Stimulated activated CD4-positive, alpha-beta T cell treated with anti-CD3 and anti-CD28 coated beads, Interleukin-12 subunit alpha, Interleukin-12 subunit beta, amount 100 ng/mL, for 4 hours (primary cell): Measurements from ENCODE around the gene FHDC1.

Source experiments
- DNase-seq: peaks from one replicate; pipeline ENCODE4 v3.0.0-alpha.2; 2020

FHDC1 gene

DNA sequence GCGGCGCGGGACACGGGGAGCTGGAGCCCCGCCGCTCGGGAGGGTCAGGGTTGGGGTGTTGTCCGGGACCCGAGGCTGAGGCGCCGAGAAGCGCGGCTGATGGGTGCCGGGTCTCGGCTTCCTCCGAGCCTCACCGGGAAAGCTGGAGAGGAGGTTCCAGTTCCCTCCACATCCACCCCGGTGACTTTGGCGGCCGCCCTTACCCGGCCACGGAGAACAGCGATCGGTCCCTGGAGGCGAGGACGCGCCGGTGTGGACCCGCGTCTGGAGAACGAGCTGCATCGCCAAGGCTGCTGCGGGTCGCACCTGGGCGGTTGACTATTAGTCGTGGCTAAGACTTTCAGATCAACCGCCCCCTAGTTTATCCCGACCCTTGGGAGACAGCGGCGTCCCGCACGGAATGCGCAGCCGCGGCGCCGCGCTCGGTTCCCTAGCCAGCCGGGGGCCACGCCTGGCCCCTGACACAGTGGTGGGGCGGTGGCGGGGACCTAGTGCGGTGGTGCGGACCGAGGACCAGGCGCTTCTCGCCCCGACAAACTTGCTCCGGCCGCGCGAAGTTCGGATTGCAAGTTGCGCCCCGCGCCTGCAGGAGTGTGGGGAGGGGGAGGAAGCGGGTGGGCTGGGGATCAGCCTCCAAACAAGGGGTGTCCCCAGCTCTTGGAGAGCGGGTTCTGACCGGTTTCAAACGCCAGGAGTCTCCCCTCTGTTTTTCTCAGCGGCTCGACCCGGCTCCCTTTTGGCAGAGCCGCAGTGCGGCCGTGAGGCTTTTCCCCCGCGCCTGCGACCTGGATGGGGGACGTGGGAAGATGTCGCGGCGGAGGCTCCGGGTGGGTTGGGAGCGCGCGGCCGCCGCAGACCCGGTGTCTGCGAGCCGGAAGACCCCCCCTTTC is 568 bp downstream of the FHDC1 start:
- peak; percentile 11 for DNase-seq

DNA sequence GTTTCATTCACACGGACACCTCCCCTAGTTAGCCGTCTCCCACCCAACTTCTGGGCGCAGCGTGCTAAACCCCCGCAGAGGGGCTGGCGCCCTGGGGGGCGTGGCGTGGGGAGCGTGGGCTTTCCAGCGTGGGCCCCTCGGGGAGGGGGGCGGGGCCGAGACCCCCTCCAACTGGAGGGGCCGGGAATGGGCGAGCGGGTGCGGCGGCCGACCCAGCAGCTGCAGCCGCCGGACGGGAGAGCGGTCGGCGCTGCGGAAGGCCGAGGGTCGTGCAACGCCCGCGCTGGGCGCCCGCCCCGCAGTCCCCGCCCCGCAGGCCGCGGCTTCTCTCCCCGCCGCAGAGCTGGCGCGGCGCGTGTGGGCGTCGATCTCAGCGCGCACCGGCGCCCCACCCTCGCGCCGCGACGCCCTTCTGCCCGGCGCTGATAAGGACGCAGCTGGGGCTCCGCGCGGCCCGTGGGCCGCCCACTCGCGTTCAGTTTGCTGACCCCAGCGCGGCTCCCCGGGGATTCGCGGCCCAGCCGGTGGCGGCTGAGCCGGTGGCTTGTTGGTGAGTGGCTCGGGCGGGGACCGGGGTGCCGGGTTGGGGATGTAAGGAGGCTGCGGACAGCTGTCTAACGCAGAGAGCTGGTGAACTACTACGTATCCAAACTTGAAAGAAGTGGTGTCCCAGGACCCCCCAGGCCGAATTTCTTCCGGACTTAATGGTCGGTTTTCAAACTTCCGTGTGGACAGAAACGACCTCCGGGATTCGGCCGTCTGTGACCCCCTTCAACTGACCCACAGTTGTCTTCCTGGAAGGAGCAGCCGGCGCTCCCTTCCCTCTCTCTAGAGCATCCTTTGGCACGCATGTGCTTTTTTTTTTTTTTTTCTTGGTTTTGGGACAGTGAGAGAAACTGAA is 1.5 kb downstream of the FHDC1 start:
- peak; percentile 10 for DNase-seq

DNA sequence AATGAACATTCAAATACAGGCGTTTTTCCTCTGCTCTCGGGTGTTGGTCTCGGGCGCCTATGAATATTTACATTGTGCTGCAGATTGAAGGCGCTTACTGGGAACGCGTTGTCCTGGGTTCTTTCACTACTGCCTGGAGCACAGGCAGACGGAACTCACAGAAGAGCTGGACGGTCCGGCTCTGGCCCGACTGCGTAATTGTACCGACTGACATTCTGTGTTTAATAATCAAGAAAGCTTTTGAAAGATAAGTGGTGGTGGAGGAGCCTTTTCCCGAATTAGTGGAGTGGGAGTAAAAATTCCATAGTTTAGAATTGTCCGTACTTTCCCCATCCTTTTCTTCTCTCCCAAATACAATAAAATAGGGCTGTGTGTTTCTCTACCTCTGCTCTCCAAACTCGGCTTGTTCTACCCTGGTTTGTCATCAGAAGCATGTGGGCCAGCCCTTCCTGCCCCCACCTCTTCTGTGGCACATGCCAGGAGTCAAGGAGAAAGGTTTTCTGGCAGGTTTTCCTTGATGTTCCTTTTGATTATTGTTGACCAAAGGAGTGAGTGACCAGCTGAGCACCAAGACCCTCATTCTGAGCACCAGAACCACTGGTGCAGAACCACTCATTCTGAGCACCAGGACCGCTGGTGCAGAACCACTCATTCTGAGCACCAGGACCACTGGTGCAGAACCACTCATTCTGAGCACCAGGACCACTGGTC is 2.3 kb downstream of the FHDC1 start:
- DNase-seq: no peak

DNA sequence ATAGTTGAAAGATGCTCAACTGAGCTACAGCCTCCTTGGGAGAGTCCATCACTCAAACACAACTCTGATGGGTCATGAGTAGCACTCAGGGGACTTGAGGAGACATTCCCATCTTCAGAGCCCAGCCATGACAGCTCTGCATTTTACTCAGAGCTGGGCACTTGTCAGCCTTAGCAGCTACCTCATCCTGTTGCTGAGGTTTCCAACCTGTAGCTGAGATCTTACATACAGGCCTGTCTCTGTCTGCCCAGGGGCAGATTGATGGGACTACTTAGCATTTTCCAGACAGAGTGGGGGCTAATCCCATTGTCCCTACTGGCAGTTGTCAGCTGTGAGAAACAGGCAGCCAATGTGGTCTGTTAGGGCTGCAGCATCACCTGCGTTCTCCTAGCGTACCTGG is 3.5 kb downstream of the FHDC1 start:
- no peak for DNase-seq

DNA sequence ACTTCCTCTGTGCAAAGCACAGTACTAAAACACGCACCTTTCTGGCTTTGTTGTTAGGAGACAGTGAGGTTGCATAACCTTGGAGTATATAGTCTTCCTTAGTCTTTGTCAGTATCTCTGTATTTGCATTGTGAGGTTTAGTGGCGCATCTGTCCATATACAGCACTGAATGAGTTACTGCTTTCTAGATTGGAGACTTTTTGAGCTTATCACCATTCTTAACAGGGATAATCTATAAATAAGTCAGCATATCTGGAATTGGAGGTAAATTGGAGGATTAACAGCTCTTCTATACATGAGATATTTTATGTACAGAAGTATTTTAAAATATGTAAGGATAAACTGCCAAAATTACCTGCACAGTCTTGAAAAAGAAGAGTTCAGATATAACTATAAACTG is 4.3 kb downstream of the FHDC1 start:
- DNase-seq: no peak

DNA sequence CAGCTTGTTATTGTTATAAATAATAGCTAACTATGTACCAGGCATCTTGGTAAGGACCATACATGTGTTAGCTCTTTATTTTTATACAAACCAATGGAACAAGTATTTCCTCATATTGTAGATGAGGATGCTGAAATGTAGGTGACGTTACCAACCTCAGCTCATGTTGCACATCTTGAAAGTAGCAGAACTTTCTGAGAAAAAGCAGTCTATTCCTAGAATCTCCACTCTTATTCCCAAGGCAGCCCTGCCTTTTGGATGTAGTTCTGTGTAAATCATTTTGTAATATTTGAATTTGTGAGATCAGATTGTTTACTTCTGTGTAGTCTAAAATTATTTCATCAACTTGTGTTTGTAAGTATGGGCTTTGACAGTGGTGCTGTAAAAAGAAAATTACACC is 5.3 kb downstream of the FHDC1 start:
- DNase-seq: no peak

DNA sequence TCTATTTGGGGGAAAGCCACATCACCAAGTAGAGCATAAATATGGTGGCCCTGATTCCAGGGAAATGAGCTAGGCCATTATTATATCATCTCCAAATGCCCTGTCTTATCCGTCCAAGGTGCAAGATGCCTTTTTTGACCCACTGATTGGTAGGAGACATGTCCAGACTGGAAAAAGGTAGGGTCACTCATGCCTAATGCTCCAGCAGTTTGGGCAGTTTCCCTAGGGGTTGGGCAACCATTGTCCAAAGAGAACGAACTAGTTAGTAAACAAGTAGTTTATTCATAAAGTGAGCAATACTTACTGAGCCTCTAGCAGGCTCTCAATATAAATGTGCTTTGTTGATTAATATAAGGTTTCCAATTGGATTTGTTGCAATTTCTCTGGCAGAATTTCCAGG is 6.2 kb downstream of the FHDC1 start:
- no peak for DNase-seq

DNA sequence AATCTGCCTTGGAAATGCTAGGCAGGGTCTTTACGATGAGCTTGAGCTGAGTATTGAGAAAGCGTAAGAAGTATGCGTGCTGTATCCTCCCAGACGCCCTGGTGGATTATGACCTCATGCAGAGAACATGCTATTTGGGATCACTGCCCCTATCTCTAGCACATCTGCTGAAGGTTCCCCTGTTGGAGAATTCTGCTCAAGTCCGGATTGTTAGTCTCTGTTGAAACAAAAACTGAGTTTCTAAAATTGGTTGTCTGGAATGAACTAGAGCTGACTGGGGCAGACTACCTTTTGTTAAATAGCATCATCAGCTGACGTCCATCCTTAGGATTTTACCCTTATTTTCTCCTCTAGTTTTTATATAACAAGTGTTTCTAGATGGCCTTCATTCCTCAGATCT is 7.5 kb downstream of the FHDC1 start:
- DNase-seq: no peak

DNA sequence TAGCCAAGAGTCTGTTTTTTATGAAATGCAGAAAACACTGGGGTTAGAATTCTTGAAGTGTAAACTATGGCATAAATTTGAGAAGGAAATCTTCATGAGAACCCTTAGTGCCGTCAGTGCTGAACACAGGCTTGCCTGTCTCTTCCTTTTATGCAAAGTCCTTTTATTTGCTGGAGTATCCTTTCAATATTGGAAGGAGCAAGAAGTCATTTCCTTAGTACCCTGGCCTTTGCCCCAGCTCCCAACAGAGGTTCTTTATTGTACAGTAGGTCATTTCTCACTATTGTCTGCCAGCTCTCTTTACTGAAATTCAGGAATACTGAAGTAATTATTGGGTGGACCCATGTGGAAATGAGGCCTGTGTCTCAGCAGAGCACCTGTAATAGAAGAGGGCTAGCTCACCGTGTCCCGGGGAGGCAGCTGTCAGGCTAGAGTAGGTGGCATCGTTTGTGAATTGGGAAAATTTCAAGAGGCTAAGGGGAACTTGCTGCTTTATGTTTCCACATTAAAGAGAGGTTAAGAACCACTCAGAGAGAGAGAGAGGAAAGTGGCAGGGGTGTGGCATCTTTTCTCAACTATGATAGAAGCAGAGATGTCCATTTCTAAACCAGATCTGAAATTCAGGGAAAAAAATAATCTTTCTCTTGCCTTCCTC is 8.7 kb downstream of the FHDC1 start:
- DNase-seq: no peak

DNA sequence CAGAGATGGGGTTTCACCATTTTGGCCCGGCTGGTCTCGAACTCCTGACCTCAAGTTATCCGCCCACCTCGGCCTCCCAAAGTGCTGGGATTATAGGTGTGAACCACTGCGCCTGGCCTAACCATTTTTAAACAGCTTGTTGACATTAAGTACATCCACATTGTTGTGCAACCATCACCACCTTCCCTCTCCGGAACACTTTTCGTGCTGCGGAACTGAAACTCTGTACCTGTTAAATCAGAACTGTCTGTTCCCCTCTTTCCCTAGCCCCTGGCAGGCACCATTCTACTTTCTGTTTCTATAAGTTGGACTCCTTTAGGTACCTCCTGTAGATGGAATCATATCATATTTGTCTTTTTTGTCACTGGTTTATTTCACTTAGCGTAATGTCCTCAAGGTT is 9.5 kb downstream of the FHDC1 start:
- no peak for DNase-seq

DNA sequence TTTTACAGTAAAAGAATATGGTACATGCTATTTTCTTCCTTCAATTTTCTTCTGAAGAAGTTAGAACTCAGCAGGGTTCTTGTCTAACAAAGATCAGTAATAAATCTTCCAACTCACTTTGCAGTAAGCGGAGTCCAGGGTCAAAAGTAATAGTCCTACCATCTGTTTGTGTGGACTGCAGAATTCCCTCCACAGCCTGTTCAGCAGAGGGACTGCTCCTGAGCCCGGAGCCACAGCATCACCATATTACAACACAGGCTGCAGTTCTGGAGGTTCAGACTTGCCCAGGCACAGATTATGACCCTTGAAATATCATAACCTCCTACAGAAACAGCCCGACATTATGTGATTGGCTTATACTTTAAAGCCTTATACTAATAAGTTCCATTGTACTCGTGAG is 10.3 kb downstream of the FHDC1 start:
- no peak for DNase-seq

DNA sequence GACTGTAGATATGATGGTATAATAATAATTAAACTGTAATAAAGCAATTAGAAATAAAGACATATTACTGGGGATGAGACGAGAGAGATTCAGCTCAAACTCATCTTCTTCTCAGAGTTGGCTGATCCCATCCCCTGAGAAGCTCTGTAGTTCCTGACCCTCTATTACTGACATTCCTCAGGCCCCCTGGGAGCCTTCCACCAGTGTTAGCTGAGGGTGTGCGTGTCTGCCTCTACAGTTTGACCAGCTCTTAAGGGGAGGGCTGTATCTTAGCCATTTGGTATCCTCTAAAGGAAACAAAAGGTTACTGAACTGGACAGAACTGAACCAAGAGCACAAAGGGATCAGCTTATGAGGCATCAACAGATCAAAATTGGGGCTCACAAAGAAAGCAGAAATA is 11.2 kb downstream of the FHDC1 start:
- DNase-seq: no peak

DNA sequence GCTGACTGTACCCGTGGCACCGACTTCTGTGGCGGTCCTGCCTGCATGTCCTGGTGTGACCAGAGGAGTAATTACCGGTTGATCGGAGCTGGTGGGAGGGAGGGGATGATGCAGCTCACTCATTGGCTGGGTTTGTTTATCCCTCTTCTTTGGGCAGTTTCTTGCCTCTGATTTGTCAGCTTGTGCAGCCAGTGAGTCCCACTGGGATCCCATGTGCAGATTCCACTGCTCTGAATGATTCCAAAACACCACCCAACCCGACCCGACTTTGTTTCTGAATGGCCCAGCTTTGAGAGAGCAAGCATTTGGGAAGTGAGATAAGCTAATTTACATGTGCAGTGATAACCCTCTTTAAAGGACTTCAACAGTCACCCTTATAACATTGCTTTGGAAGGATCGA is 13.8 kb downstream of the FHDC1 start:
- no peak for DNase-seq

DNA sequence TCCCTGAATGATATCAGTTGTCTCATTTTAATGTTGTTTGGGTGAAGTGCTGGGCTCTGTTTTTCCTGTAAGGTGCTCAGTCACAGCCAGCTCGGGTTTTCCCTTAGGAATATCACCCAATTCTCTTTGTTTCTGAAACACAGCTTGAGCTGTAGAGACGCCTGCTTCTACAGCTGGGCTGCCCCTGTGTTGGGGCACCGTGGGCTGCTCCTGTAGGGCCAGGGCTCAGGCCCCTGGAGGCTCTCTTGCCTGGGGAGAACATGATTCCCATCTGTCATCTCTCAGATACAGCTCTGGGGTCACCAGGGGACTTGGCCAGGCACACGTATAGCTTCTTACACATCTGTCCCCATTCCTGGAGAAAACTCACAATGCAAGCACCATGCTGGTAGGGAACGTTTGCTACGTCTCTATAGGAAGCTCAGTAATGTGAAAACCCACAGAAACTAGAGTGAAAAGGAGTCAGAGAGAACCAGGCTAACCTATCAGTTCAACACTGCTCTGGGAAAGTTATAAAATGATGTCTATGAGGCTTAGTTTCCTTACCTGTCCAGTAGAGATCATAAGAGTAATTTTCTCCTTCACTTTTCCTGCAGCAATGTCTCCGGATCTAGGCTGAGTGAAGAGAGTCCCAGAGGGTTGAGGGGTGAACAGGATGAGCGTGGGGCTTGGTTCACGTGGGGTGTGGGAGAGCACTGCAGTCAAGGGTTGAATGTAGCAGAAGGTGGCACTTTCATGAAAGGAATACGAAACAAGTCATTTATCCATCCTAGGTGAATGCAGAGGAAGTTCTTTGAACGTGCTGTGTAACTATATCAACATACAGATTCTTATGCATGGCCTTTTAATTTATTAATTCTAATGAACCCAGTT is 14.5 kb downstream of the FHDC1 start:
- no peak for DNase-seq

DNA sequence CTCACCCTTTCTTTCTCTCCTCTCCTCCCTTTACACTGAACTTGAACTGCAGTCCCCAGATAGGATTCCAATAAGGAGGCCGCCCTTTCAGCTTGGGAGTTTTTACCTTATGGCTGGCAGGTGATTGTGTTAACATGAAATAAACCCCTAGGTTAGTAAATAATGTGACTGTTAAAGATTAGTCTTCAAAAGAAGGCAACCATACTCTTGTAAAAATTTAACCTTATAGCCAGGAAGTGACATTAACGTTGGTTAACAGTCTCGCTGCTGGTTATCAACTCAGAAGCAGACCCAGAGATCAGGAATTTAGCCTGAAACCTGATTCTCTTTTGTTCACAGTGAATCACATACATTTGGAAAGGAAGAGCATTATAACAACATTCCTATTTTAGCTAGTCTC is 15.2 kb downstream of the FHDC1 start:
- DNase-seq: no peak

DNA sequence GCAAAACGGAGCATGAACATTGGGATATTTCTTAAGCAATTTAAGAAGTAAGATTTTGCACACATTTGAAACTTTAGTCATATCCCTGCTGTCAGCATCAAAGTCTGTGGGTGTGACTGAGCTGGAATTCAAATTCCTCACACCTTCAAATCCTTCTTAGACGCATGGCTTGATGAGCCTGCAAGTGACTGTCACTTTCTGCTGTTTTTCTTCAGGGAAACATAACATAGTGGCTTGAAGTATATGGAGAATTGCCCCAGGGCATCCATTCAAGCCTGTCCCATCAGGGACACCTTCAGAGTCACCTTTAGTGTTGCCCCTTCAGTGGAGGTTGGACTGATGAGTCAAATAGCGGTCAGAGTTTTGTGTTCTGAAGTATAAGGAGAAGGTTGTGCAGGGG is 17.4 kb downstream of the FHDC1 start:
- DNase-seq: no peak

DNA sequence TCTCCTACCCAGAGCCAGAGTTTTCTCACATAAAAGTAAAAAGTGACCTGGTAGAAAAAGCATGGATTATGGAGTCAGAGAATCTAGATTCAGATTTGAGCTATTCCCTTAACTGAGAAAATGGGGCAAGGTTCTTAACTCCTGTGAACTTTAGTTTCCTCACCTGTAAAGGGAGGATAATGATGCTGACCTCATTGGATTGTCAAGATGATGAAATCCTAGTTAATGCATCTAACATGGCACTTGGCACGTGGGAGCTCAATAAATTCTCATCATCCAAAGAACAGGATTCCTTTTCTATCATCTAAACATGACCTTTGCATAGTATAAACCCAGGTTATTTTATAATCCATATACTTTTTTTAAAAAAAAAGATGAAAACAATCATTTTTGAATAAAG is 18.6 kb downstream of the FHDC1 start:
- DNase-seq: no peak

DNA sequence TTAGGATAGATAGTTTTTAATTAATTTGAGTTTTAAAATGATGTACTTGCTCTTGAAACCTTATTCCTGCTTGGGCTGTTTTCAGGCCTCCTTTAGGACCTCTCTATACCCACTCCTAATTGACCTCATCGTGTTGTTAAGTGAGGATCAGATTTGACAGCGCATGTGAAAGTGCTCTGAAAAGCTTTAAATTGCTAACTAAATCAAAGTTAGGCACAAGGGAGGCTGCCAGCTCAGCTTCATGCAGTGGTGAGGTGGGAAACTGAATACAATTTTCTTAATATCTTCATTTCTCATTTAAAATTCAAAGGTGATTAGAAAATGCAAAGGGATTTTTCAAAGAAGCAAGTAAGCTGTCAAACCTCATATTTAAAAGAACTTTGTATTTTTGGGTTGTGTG is 20.0 kb downstream of the FHDC1 start:
- DNase-seq: no peak

DNA sequence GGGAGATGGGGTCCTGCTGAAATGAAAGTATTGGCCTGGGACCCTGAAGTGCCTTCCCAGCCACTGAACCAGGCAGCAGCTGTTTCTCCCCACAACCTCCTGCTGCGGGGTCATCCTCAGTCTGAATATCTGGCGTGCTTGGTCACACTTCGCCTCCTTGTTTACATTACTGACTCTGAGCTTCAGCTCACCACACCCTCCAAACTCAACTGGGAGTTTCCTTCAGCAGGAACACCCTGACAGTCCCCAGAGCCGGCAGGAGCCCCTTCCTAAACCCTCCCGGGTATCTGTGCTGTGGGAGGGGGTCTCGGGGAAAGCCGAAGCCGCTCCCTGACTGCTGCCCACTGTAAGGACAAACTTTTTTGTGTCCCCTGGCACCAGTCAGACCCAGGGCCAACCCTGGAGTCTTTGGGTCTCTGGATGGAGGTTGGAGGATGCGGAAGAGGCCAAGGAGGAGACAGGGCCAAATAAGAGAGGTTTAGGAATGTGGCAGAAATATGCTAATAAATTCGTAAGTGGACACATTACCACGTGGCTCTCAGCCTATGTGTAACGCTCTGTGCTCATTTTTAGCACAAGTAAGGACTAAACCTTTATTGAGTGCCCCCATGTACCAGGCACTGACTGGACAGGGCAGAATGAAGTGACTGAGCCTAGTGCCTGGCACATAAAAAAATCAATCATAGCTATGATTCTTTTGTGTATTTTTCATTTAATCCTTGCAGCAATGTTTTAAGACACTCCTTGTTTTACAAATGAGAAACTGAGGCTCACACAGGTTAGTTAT is 20.7 kb downstream of the FHDC1 start:
- no peak for DNase-seq

DNA sequence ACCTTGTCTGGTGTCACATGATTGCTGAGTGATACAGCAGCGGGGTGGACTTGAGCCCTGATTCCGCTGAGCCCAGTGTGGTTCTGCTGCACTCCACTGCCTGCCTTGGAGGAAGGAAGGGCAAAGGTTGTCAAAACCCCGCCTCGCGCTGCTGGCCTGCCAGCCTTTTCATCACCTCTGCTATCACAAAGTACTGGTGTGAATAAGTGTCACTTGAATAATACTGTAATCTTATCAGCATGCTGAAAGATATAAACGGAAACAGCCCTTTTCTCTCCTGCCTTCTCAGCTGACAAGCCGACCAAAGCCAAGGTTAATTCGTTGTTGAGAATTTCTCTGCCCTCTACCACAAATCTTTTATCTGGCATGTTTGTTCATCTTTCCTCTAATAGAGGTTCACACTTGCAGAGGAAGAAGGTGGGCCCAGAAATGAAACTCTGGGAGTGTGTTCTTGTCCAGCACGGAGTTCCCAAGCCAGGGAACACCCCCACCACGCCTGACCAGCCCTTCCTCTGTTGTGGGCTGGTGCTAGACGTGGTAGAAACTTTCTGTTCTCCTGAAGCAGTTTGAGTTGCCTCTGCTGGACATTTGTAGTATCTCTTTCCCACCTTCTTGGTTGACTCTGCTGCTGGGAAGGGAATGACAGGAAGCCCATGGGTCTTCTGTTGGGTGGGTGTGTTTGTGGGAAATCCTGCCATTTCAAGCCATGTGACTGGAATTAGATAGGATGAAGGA is 21.5 kb downstream of the FHDC1 start:
- DNase-seq: no peak
